Loucy (cell line): ENCODE data around the gene MSMB.

Source experiments
- H2AFZ ChIP-seq: fragments of 200-600 bp; sonication (generic); 2 replicates; pipeline ENCODE4 v1.6.0; 2016; ENCODE audit warnings: antibody characterized with exemption, mild to moderate bottlenecking, low read length, moderate library complexity
- H3F3A ChIP-seq: fragments of 200-600 bp; 2 replicates; pipeline ENCODE4 v1.6.0; 2016; ENCODE audit warnings: antibody characterized with exemption, low read depth, mild to moderate bottlenecking
- H3K27me3 ChIP-seq: fragments of 200-600 bp; sonication (generic); 2 replicates; pipeline ENCODE4 v1.6.1; 2014; ENCODE audit warnings: low read length, mild to moderate bottlenecking; ENCODE audit not compliant: insufficient read depth, poor library complexity, severe bottlenecking
- H3K36me3 ChIP-seq: fragments of 200-600 bp; sonication (generic); 2 replicates; pipeline ENCODE4 v1.6.1; 2016; ENCODE audit warnings: low read length; ENCODE audit not compliant: insufficient read depth
- H3K4me1 ChIP-seq: fragments of 200-600 bp; sonication (generic); 2 replicates; pipeline ENCODE4 v1.5.1; 2014; ENCODE audit warnings: low read length, mild to moderate bottlenecking; ENCODE audit not compliant: insufficient read depth, poor library complexity, severe bottlenecking
- H3K4me2 ChIP-seq: fragments of 200-600 bp; sonication (generic); 2 replicates; pipeline ENCODE4 v1.6.0; 2014; ENCODE audit warnings: antibody characterized with exemption, low read length, low read depth, mild to moderate bottlenecking; ENCODE audit not compliant: poor library complexity, severe bottlenecking
- H3K4me3 ChIP-seq: fragments of 200-600 bp; sonication (generic); 2 replicates; pipeline ENCODE4 v1.5.1; 2014; ENCODE audit warnings: low read length, mild to moderate bottlenecking, mixed read lengths; ENCODE audit not compliant: poor library complexity, severe bottlenecking
- H3K79me2 ChIP-seq: fragments of 200-600 bp; sonication (generic); 2 replicates; pipeline ENCODE4 v1.6.1; 2014; ENCODE audit warnings: low read length; ENCODE audit not compliant: insufficient read depth
- H3K9ac ChIP-seq: fragments of 200-600 bp; sonication (generic); 2 replicates; pipeline ENCODE4 v1.6.0; 2014; ENCODE audit warnings: mild to moderate bottlenecking, low read depth, low read length, moderate library complexity; ENCODE audit not compliant: poor library complexity, severe bottlenecking
- H3K9me2 ChIP-seq: fragments of 200-600 bp; sonication (generic); replicated peaks from 2 replicates; pipeline ENCODE4 v1.6.1; 2016; ENCODE audit warnings: low read depth, low read length, mixed read lengths
- H3K9me3 ChIP-seq: fragments of 200-600 bp; sonication (generic); 2 replicates; pipeline ENCODE4 v1.6.1; 2014; ENCODE audit warnings: mild to moderate bottlenecking, antibody characterized with exemption, low read length, low read depth; ENCODE audit not compliant: insufficient read depth
- H4K20me1 ChIP-seq: fragments of 200-600 bp; sonication (generic); 2 replicates; pipeline ENCODE4 v1.6.0; 2014; ENCODE audit warnings: antibody characterized with exemption, low read length, mild to moderate bottlenecking; ENCODE audit not compliant: insufficient read depth, poor library complexity, severe bottlenecking
- EZH2phosphoT487 ChIP-seq: fragments of 200-600 bp; IDR thresholded peaks from 2 replicates; pipeline ENCODE4 v1.6.1; 2018; ENCODE audit warnings: antibody characterized with exemption, mild to moderate bottlenecking, moderate library complexity, borderline replicate concordance
- TF ChIP-seq, protein P1 (sequence below): fragments of 200-600 bp; sonication (generic); conservative IDR thresholded peaks from 2 replicates; pipeline ENCODE4 v1.5.1; 2014; ENCODE audit warnings: mild to moderate bottlenecking, antibody characterized with exemption, low read length

MSMB gene

DNA sequence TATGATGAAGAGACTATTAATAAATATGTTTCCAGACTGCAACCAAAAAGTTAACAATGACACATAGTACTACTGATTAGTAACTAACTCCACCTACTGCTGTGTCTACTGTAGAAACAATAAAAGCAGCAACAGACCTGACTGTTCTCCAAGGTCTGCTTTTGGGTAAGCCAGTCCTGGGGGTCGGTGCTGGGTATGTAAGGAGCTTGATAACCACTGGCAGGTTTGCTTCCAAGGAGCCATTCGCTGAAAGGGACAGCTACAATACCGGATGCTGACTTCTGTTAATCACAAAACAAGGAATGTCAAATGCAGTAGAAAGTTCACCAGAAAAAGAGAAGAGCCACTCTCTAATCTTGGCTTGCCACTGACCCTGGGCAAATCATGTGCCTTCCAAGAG, 33.3 kb downstream of the MSMB start:
- no peaks in the 10 kb centered on the region for H3K4me1 ChIP-seq
- 0 out of 2 replicates have a peak, but pooled peaks cover 4% of the 10 kb centered on the region for H3F3A ChIP-seq
- no peaks in the 10 kb centered on the region for H3K9me3 ChIP-seq
- peaks cover 33% of the 10 kb centered on the region for H4K20me1 ChIP-seq
- H2AFZ ChIP-seq = no peak overlapping the region
- H3K79me2 ChIP-seq = peaks cover 48% of the 10 kb centered on the region
- no peak overlapping the region for H3K4me3 ChIP-seq
- TF ChIP-seq EZH2phosphoT487 = no peak
- TF ChIP-seq, protein P1, sequence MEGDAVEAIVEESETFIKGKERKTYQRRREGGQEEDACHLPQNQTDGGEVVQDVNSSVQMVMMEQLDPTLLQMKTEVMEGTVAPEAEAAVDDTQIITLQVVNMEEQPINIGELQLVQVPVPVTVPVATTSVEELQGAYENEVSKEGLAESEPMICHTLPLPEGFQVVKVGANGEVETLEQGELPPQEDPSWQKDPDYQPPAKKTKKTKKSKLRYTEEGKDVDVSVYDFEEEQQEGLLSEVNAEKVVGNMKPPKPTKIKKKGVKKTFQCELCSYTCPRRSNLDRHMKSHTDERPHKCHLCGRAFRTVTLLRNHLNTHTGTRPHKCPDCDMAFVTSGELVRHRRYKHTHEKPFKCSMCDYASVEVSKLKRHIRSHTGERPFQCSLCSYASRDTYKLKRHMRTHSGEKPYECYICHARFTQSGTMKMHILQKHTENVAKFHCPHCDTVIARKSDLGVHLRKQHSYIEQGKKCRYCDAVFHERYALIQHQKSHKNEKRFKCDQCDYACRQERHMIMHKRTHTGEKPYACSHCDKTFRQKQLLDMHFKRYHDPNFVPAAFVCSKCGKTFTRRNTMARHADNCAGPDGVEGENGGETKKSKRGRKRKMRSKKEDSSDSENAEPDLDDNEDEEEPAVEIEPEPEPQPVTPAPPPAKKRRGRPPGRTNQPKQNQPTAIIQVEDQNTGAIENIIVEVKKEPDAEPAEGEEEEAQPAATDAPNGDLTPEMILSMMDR = no peak
- H3K4me2 ChIP-seq = no peak overlapping the region
- no peak overlapping the region for H3K9ac ChIP-seq
- no peaks in the 10 kb centered on the region for H3K27me3 ChIP-seq
- no peaks in the 10 kb centered on the region for H3K9me2 ChIP-seq
- peaks cover 92% of the 10 kb centered on the region for H3K36me3 ChIP-seq

DNA sequence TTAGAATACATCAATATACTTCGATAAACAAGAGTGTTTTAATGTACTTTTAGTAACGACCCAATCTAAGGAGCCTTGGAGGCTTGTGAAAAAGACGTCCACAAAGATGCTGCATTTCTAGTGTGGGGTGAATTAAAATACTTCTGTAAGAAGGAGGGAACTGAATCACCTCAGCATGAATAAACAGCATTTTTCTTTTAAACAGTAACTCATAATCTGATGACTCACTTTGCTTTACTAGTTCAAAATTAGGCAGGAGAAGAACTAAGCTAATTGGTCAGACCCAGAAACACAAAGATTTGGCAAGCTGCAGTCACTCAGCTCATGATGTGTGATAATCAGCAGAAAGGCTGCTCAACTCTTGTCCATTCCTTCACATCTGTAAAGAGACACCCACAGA, 39.9 kb downstream of the MSMB start:
- Histone ChIP-seq H3K36me3 (peaks cover 100% of the 10 kb centered on the region), H3K79me2 (peaks cover 15% of the 10 kb centered on the region; the same call in 1 of the 2 replicates), H3K4me1 (no peaks in the 10 kb centered on the region), H3F3A (peaks cover 3% of the 10 kb centered on the region; the same call in 1 of the 2 replicates), H3K4me3 (no peak overlapping the region), H3K9me3 (no peaks in the 10 kb centered on the region), H3K27me3 (no peaks in the 10 kb centered on the region), H4K20me1 (peaks cover 11% of the 10 kb centered on the region), H3K9ac (no peak overlapping the region), H3K4me2 (no peak overlapping the region), H2AFZ (no peak overlapping the region), H3K9me2 (no peaks in the 10 kb centered on the region)
- no peak for TF ChIP-seq EZH2phosphoT487
- TF ChIP-seq, protein P1 = no peak

DNA sequence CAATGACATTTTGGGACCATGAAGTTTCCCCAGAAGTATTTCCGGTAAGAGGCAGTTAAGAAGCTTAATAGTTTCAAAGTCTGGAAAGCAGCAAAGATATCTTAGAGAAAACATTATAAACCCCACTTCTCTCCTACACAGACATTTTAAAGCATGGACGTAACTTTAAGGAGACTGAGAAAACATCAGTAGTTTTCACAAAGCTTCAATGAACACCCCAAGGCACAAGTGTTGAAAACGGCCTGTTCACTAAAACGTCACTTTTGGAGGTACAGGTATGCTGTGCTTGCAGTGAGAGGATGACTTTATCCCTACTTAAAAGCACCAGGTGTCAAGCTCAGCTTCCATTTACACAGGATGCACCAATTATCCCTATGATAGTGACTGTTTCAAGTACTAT, 40.7 kb downstream of the MSMB start:
- Histone ChIP-seq H3K27me3 (no peaks in the 10 kb centered on the region), H3F3A (peaks cover 3% of the 10 kb centered on the region; the same call in 1 of the 2 replicates), H3K4me2 (no peak overlapping the region)

More for the DNA sequence above, 40.7 kb downstream of the MSMB start:
- Histone ChIP-seq H3K79me2 (peaks cover 15% of the 10 kb centered on the region; the same call in 1 of the 2 replicates), H3K9me2 (no peaks in the 10 kb centered on the region), H3K9me3 (no peaks in the 10 kb centered on the region), H3K9ac (no peak overlapping the region), H3K4me3 (no peak overlapping the region), H3K4me1 (no peaks in the 10 kb centered on the region), H2AFZ (no peak overlapping the region), H3K36me3 (peaks cover 99% of the 10 kb centered on the region), H4K20me1 (peaks cover 11% of the 10 kb centered on the region)
- TF ChIP-seq EZH2phosphoT487 = no peak
- TF ChIP-seq, protein P1 = no peak
